22Rv1 (cell line): ENCODE data around the gene ADCY2.

ENCODE experiments used
- H3K27ac ChIP-seq: fragments of 450-650 bp; 2 replicates; pipeline ENCODE4 v1.5.1; 2017
- CTCF ChIP-seq: fragments of 450-650 bp; IDR thresholded peaks from 2 replicates; pipeline ENCODE4 v1.5.1; 2017; ENCODE audit warnings: mild to moderate bottlenecking
- ZFX ChIP-seq: fragments of 450-650 bp; IDR thresholded peaks from 2 replicates; pipeline ENCODE4 v1.6.1; 2017; ENCODE audit warnings: antibody characterized with exemption, borderline replicate concordance

Gene ADCY2

GRCh38 chr5:7824995-7825394, 429.1 kb downstream of the ADCY2 start:
- no peak overlapping the region for H3K27ac ChIP-seq
- TF ChIP-seq CTCF (no peak), ZFX (no peak)

GRCh38 chr5:7825630-7826029, 429.7 kb downstream of the ADCY2 start:
- no peak for TF ChIP-seq ZFX
- TF ChIP-seq CTCF: no peak
- no peak overlapping the region for H3K27ac ChIP-seq

GRCh38 chr5:7827610-7828009, 431.7 kb downstream of the ADCY2 start:
- H3K27ac ChIP-seq: no peak overlapping the region
- TF ChIP-seq ZFX: no peak
- no peak for TF ChIP-seq CTCF

- H3K27ac ChIP-seq: no peak overlapping the region
- TF ChIP-seq CTCF (no peak), ZFX (no peak)
Measured at GRCh38 chr5:7828269-7828668, 432.3 kb downstream of the ADCY2 start.

GRCh38 chr5:7834982-7835381, 439.0 kb downstream of the ADCY2 start:
- TF ChIP-seq ZFX (no peak), CTCF (no peak)
- no peak overlapping the region for H3K27ac ChIP-seq

GRCh38 chr5:7837403-7837802, 441.5 kb downstream of the ADCY2 start:
- H3K27ac ChIP-seq: no peak overlapping the region

GRCh38 chr5:7842531-7842930, 446.6 kb downstream of the ADCY2 start:
- TF ChIP-seq ZFX (no peak), CTCF (no peak)
- no peak overlapping the region for H3K27ac ChIP-seq

More at GRCh38 chr5:7837403-7837802, 441.5 kb downstream of the ADCY2 start:
- no peak for TF ChIP-seq CTCF
- TF ChIP-seq ZFX: no peak
